HG02798 (cell line): ENCODE measurements around the gene SBNO2.

ENCODE experiments used
- ATAC-seq: cut with Tn5 transposase; IDR thresholded peaks from one replicate; pipeline ENCODE4 v1.9.1; 2021; ENCODE audit warnings: mild to moderate bottlenecking; ENCODE audit not compliant: unreplicated experiment, poor library complexity

SBNO2 gene

GRCh38 chr19:1081301-1082164 lies 92.5 kb downstream of the SBNO2 start:
- ATAC-seq, result no peak

GRCh38 chr19:1080360-1081161 lies 93.5 kb downstream of the SBNO2 start:
- ATAC-seq, result no peak

DNA sequence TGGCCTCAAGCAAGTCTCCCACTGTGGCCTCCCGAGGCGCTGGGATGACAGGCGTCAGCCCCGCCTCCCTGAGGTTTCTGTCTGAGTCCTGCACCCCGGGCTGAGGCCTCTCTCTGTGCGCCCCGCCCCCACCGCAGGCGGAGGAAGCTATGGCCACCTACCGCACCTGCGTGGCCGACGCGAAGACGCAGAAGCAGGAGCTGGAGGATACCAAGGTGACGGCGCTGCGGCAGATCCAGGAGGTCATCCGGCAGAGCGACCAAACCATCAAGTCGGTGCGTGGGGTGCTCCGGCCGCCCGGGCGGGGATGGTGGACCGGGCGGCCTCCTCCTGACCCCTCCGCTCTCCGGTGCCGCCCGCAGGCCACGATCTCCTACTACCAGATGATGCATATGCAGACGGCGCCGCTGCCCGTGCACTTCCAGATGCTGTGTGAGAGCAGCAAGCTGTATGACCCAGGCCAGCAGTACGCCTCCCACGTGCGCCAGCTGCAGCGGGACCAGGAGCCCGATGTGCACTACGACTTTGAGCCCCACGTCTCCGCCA lies 94.4 kb downstream of the SBNO2 start:
- no peak for ATAC-seq

- peak; percentile 65 for ATAC-seq
These were observed 97.1 kb downstream of the SBNO2 start for GRCh38 chr19:1076951-1077350.

DNA sequence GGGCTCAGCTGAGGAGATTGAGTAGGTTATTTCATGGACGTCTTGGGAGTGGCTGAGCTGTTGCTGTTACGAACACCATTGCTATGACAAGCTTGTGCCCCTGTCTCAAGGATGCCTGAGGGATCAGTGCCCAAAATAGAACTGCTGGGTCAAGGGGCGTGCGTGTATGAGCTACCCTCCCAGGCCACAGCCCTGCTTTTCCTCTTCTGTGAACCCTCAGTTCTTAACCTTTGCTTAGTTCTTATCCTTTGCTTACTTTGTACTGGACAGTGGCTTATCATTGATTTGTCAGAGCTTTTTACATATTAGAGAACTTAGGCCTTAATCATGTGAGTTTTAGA lies 98.1 kb downstream of the SBNO2 start:
- no peak for ATAC-seq

- peak; percentile 68 for ATAC-seq
These were observed 99.4 kb downstream of the SBNO2 start for GRCh38 chr19:1074544-1075283.

DNA sequence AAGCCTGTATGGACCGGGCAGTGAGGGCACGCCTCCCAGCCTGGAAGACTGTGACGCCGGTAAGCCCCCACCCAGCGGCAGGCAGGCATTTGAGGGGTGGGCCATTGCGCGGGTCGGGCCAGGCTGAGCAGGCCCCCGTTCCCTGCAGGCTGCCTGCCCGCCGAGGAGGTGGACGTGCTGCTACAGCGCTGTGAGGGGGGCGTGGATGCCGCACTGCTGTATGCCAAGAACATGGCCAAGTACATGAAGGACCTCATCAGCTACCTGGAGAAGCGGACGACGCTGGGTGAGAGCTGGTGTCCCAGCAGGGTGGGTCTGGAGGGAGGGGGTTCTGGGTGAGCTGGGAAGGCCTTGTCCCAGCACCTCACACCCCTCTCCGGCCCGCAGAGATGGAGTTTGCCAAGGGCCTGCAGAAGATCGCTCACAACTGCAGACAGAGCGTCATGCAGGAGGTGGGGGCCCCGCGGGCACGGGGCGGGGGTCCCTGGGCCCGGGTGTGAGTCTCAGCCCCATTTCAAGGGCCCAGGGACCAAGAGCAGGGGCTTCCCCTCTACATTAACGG lies 100.0 kb downstream of the SBNO2 start:
- ATAC-seq, result no peak

DNA sequence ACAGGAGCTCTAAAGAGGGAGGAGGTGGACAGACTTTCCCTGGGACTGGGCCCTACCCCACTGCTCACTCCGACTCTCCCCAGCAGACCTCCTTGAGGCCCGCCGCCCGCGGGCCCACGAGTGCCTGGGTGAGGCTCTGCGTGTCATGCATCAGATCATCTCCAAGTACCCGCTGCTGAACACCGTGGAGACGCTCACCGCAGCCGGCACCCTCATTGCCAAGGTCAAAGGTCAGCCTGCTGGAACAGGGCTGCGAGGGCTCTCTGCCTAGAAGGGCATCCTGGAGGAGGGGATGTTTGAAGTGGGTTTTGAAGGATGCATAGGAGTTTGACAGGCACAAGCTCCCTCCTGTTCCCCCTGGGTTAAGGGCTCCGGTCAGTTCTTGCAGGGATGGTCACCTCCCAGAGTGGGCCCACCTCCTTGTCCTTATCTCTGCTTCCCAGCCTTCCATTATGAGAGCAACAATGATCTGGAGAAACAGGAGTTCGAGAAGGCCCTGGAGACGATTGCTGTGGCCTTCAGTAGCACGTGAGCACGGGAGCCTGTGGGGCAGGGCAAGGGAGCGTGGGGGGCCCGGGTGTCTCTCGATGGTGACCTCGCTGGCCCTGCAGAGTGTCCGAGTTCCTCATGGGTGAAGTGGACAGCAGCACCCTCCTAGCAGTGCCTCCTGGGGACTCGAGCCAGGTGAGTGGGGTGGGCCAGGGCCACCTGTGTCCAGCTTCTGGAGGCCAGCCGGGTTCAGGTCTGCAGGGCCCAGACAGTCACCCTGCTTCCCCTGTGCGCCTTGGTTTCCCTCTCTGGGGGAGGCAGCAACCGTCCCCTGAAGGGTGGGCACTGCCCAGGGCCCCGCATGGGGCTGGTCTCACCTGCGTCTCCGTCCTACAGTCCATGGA lies 100.8 kb downstream of the SBNO2 start:
- ATAC-seq, result no peak

GRCh38 chr19:1072371-1073015 lies 101.6 kb downstream of the SBNO2 start:
- ATAC-seq, result no peak

GRCh38 chr19:1070931-1071791 lies 102.9 kb downstream of the SBNO2 start:
- ATAC-seq, result no peak

DNA sequence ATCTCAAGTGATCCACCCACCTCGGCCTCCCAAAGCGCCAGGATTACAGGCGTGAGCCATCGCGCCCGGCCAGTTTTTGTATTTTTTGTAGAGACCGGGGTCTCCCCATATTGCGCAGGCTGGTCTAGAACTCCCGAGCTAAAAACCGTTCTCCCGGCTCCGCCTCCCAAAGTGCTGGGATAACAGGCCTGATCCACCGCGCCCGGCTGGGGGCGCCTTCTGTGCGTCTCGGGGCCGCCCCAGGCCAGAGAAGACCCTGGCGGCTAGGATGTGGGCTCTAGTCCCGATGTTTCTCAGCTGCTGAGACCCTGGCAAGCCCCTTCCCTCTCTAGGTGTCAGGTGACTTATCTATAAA lies 103.5 kb downstream of the SBNO2 start:
- ATAC-seq, result no peak

DNA sequence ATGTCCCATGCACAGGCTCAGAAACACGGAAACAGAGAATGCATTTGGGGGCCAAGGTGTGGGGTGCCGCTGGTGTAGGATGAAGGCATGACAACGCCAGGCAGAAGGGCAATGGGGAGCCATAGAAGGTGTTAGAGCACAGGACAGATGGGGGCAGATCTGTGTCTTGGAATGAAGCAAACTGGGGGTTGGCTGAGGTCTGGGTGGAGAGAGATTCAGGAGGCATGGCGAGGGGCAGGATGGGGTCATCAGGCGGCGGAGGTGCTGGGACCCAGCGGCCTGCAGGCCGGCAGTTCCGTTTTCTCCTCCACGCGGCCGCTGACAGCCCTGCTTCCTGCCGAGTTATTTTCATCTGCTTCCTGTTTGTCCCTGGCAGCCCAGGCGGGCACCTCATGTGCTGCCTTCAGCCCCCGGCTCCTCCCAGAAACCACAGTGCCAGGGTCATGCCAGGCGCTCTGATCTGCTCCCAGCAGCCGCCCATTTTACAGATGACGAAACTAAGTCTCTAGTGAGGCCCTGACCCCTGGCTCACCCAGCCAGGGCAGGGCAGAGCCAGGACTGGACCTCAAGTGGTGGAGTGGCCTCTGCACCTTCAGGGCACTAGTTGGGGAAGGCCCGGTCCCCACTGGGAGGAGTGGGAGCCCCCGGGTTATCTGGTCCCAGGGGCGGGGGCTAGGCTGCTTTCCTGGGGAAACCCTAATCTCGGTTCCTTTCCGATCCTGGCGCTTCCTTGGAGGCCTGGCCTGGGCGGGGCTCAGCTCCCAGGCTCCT lies 104.9 kb downstream of the SBNO2 start:
- ATAC-seq, result no peak

DNA sequence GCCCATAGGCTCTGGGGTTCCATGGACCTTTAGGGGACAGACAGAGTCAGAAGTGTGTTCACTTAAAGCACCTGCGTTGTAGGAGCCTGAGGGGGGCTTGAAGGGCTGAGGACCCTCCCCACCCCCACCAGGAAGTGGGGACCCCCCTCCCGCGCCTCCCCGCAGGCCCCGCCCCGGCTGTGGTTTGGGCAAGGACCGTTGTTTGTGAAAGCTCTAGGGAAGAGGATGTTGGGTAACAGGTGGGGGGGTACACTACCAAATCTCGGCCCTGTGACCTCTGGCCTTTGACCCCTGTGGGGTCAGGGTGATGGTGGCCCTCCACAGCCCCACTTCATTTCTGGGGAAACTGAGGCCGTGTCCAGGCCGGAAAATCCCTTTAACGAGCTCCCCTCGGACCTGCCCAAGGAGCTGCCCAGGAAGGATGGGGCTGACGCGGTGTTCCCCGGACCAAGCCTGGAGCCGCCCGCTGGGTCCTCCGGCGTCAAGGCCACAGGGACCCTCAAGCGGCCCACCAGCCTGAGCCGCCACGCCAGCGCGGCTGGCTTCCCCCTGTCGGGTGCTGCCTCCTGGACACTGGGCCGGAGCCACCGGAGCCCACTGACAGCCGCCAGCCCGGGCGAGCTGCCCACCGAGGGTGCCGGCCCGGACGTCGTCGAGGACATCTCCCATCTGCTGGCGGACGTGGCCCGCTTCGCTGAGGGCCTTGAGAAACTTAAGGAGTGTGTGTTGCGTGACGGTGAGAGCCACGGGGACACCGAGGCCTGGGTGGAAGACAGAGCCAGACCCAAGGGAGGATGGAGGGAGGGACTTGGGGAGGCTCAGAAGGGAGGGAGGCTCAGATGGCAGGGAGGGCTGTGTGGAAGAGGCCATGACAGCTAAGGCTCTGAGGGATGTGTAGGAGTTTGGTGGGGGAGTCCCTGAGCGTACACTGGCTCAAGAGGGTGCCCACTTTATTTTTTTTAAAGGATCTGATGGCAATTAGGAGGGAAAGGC lies 105.8 kb downstream of the SBNO2 start:
- no peak for ATAC-seq

DNA sequence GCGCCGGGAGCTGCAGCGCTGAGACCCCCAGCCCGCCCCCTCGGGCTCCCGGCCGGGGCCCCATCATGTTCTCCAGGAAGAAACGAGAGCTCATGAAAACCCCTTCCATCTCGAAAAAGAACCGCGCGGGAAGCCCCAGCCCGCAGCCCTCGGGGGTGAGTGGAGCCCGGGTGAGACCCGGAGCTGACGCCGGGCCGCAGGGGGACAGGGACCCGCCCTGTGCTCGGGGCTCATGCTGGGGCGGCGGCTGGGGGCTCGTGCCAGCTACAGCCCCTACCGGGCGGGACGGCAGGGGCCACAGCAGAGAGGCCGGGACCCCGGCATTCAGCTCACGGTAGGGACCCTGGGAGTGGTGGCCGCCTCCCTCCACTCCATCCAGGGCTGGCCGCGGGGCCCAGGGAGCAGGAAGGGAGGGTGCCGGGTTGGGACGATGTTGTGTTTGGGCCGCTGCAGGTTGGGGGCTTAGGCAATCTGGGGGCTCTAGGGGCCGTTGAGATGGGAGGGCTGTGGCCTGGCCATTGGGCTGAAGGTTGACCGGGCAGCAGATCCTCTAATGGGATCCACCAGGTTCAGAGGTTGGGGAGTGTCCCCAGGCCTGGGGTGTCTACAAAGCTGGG lies 106.6 kb downstream of the SBNO2 start:
- peak; percentile 15 for ATAC-seq

- peak; percentile 41 for ATAC-seq
These were observed 107.2 kb downstream of the SBNO2 start, which contains the start of gene ARHGAP45 for GRCh38 chr19:1066748-1067340. ARHGAP45 (plus strand) TSS chr19:1067167; CDS start chr19:1067406, 239 bp downstream.
